Keratinocyte (primary cell): ENCODE data around the gene PLEKHN1.
A peak's percentile ranks its signal among the peaks of the same experiment; 100 is the strongest.

Experiments used
- CTCF ChIP-seq, 3 experiments: IDR thresholded peaks in 1 of 3; conservative IDR thresholded peaks in 1 of 3; optimal IDR thresholded peaks in 1 of 3; 2 replicates in 2 of 3; 3 replicates in 1 of 3; pipeline versions ENCODE3 to v1.5.1; 2011; ENCODE audit warnings: low read length in 3 of 3, mild to moderate bottlenecking in 3 of 3, moderate library complexity in 2 of 3, control low read depth in 1 of 3, inconsistent platforms in 1 of 3; ENCODE audit not compliant: insufficient read depth in 2 of 3; ENCODE audit errors: extremely low read depth in 1 of 3
- EZH2 ChIP-seq: IDR thresholded peaks from one replicate; pipeline ENCODE4 v1.6.1; 2012; ENCODE audit warnings: inconsistent platforms, mild to moderate bottlenecking, low read length, moderate library complexity

GRCh38 chr1:997993-998744 is 31.9 kb downstream of the PLEKHN1 start:
- no peak for TF ChIP-seq CTCF (optimal IDR thresholded peaks at IDR 0.05 in 1 of 3, IDR thresholded peaks at IDR 0.05 in 1 of 3, conservative IDR thresholded peaks at IDR 0.05 in 1 of 3; ENCODE audit: extremely low read depth in 1 of 3, insufficient read depth in 2 of 3, low read length in 3 of 3)
- peak; percentile 93 for TF ChIP-seq EZH2
